NOMO-1 treated with dmso at 0.1 percent for 144 hours (cell line): ENCODE results near the gene KLHDC7B.

ENCODE experiments used
- DNase-seq: peaks from one replicate; lab custom pipeline; 2025; ENCODE audit not compliant: unreplicated experiment; lab: John Stamatoyannopoulos, UW

The KLHDC7B gene

DNA sequence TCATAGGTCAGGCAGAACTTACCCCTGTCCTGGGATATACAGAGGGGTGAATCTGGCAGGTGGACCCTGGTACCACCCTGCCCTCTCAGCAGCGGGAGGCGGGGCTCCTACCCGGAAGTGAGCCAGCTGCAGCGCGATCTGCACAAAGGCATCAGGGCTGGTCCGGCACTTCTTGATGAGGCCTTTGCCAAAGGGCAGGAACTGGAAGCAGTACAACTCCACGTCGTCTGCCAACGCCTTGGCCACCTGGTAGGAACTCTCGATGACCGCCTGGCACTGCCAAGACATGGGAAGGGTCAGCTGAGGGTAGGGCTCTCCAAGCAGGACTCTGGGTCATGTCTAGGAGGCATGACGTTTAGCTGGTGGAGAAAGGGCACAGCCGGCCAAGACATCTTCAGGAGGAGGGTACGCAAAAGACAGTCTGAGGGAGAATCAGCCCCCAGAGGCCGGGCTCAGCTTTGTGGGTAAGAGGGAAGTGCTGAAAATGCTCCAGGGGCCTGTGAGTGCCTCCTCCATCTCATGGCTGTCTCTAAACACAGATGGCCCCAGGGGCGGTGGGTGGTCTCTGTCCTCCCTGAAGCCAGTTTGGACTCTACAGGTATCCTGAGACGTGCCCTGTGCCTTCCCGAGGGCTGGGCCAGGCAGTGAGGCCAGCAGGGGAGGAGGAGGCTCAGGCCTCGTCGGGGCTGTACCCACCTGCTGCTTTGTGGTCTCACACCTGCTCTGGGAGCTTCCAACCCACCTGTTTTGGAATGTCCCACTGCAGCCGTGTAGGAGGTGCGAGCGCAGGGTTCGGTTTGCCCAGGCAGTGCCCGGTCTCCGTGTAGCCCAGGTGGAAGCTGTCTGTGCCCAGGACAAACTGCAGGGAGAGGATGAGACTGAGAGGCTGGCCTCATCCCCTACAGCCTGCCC, 25.8 kb downstream of the KLHDC7B start:
- no peak for DNase-seq

GRCh38 chr22:50572965-50573364, 27.3 kb downstream of the KLHDC7B start:
- no peak for DNase-seq

DNA sequence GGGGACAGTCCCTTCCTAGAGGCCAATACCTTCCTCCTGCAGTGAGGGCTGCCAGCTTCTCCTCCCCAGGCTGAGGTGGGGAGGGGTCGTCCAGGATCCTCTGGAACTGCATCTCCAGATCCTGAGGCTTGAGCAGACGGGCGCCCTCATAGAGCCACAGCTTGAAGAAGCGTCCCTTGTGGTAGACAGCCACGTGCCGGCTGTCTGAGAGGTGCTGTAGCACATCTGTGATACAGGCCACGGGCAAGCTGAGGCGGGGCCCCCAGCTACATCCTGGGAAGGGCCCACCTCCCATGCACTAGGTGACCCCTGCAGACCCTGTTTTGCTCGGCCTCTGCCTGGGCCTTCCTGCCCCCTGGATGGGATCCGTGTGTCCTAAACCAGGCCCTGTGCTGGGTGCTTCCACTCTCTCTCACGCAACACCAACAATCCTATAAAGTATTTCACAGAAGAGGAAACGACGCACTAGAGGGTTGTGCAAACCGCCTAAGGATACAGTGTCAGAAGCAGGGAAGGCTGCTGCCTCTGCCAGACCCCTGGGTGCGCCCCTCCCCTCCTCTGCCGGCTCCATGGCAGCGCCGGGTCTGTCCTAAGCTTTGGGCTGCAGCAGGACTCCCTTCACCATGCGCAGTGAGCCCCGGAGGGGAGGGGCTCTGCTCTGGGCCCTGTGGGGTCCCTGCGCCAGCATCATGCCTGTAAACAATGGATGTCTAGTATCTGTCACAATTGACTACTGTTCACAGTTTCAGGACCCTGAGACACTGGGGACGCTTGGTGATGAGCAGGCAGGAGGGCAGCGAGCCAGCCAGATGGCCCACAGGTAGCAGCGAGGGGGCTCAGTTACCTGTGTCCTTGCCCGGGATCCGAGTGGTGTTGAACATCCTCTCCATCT, 28.0 kb downstream of the KLHDC7B start:
- DNase-seq, result no peak

- DNase-seq, result no peak
Observed at GRCh38 chr22:50574383-50574755, 28.7 kb downstream of the KLHDC7B start.

DNA sequence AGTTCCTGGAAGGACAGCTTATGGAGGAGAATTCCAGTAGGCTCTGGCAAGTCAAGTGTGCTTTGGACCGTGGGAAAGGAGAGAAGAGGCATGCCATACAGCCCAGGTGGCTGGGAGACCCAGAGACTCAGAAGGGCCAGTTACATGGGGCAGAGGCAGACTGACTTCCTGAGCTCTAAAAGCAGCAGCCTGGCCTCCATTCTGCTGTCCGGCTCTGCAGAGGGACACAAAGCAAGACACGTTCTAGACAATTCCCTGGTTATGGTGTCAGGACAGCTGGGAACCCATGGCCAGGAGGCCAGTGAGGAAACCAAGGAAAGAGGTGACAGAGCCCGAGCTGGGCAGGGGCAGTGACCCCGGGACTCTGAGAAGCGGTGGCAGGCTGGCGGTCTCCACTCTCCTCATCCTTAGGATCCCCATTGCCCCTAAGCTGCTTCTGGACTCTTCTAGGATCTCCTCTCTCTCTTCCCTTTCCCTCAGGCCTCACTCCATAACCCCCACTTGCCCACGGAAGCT, 29.8 kb downstream of the KLHDC7B start:
- DNase-seq, result no peak

DNA sequence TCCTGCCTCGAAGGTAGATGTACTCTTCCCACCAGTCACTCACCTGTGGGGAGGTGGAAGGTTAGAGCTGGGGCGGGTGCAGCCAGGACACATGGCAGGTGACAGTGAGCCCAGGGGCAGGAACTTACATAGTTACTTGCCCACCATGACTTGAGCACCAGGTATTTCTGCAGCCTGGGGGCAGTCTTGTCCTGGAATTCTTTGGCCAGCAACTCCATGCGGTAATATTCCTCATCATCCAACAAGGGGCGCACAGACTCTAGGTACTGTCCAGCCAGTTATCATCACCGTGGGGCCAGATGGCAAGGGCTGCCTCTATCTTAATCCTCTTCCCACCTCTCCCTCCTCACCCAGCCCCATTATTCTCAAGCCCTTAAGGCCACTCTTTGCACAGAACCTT, 30.4 kb downstream of the KLHDC7B start:
- DNase-seq, result no peak

GRCh38 chr22:50576806-50577696, 31.4 kb downstream of the KLHDC7B start:
- no peak for DNase-seq

DNA sequence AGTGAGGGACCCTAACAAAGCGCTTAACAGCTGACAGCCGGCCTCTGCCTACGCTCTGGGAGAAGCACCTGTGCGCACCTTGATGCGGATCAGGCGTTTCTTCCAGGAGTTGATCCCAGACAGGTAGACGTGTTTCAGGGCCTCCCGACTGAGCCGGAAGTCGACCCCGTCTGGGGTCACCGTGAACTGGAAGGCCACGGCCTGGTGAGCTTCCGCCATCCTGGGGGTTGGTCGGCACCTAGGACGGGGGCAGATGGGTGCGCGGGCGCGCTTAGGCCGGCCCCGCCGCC, 31.9 kb downstream of the KLHDC7B start:
- no peak for DNase-seq

- DNase-seq, result no peak
Observed at GRCh38 chr22:50577987-50578775, 32.5 kb downstream of the KLHDC7B start, which contains the start of gene CPT1B. TSS of gene CPT1B (minus strand) at chr22:50578427. CDS start at chr22:50577915, 512 bp downstream.

GRCh38 chr22:50578776-50579310, 33.1 kb downstream of the KLHDC7B start:
- no peak for DNase-seq

GRCh38 chr22:50579752-50580151, 34.1 kb downstream of the KLHDC7B start:
- no peak for DNase-seq

- DNase-seq, result no peak
Observed at GRCh38 chr22:50581031-50581949, 35.6 kb downstream of the KLHDC7B start.

- no peak for DNase-seq
Observed at GRCh38 chr22:50581950-50582492, 36.3 kb downstream of the KLHDC7B start.

GRCh38 chr22:50582493-50583293, 37.0 kb downstream of the KLHDC7B start, which contains the start of gene CHKB:
TSS of gene CHKB (minus strand) at chr22:50582849. CDS start at chr22:50582781, 68 bp downstream.
- DNase-seq, result peak; percentile 99

DNA sequence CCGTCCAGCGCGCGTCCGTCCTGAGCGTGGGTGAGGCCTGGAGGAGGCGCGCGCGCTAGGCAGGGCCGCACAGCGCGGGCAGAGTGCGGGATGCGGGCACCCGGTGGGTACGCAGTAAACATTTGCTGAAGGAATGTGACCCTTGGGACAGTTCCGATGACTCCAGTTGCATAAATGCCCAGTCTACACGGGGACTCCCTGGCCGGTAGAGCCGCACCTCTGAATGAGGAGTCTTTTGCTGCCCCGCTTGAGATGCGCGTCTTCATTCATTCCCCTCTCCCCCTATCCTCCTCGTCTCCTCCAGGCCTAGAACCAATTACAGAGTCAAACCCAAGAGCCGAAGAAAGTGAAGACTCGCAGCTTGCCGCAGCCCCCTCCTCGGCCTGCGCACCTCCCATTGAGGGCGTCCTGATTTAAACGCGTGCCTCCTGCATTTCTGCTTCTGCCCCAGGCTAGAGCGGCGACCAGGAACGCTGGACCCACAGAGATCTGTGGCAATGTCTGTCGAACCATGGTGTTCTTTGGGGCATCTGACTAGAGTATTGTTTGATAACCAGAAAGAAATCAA, 37.7 kb downstream of the KLHDC7B start:
- no peak for DNase-seq

- no peak for DNase-seq
Observed at GRCh38 chr22:50584106-50585096, 38.7 kb downstream of the KLHDC7B start.
